Lower leg skin (tissue), 3 donors: ENCODE results near the gene CSPG4.

Experiments
- CTCF ChIP-seq, 3 donors: fragments of 450-650 bp; IDR thresholded peaks; one replicate each; pipeline ENCODE4 v1.5.1; 2016; ENCODE audit warnings: antibody characterized with exemption in 3 of 3, mild to moderate bottlenecking in 3 of 3, moderate library complexity in 2 of 3
- POLR2A ChIP-seq, 2 donors: fragments of 450-650 bp; IDR thresholded peaks; one replicate each; pipeline ENCODE4 v1.6.1; 2016 to 2017; ENCODE audit warnings: antibody characterized with exemption in 2 of 2, mild to moderate bottlenecking in 1 of 2, moderate library complexity in 1 of 2

GRCh38 chr15:75720297-75720696 is 7.6 kb upstream of the CSPG4 start:
- TF ChIP-seq CTCF (IDR thresholded peaks at IDR 0.05) (no peak), POLR2A (IDR thresholded peaks at IDR 0.05) (no peak)
